Mucosa of descending colon (tissue), 3 donors: ENCODE data around the gene LIX1L. TPM values are rescaled to one million over a fixed set of nuclear protein-coding genes. Genes with fewer than 3 reads are reported as not detected.
A peak's percentile ranks its signal among the peaks of the same experiment; 100 is the strongest.

Experiments
- ATAC-seq: fragments of 200-7000 bp; cut with Tn5 transposase; one replicate; pipeline ENCODE4 v1.9.1; 2020; ENCODE audit warnings: mild to moderate bottlenecking, moderate library complexity
- DNase-seq, 3 donors: peaks; one replicate each; pipeline ENCODE4 v3.0.0-alpha.2; 2020
- H3K36me3 ChIP-seq: fragments of 200-600 bp; one replicate; pipeline ENCODE4 v1.8.0; 2021; ENCODE audit warnings: low read depth, mild to moderate bottlenecking
- H3K4me1 ChIP-seq: fragments of 200-600 bp; one replicate; pipeline ENCODE4 v1.8.0; 2021; ENCODE audit warnings: low read depth, mild to moderate bottlenecking
- H3K4me3 ChIP-seq: fragments of 200-600 bp; one replicate; pipeline ENCODE4 v1.8.0; 2021; ENCODE audit warnings: mild to moderate bottlenecking
- H3K9me3 ChIP-seq: fragments of 200-600 bp; one replicate; pipeline ENCODE4 v1.8.0; 2021; ENCODE audit warnings: mild to moderate bottlenecking
- intact Hi-C, 2 donors: fragments of 100-400 bp; cut with DNase I in 1 of 2; cut with micrococcal nuclease in 1 of 2; formaldehyde crosslinking; loops; one replicate each; pipeline versions ENCODE4 v1.11.0 to v1.11.1; 2022; cut with DNase I, micrococcal nuclease
- total RNA-seq, 3 donors: library from RNA; stranded (reverse); fragmentation: NEBNext Ultra II Directional in 2 of 3; extraction: Animal tissue kit (Norgen Biotek cat#: 25700) in 2 of 3; gene quantifications; one replicate each; pipeline versions ENCODE4 v1.2.1 to v1.2.4, GENCODE V29; 2021 to 2023
- TF ChIP-seq, protein P1 (sequence below): fragments of 200-600 bp; IDR thresholded peaks from one replicate; pipeline ENCODE4 v1.8.0; 2022; ENCODE audit warnings: antibody characterized with exemption, mild to moderate bottlenecking
- donor health status: DM: no; HTN: no; CAD: no; lungs with moderate emphysema.
- donor health status: DM: no; HTN: no; CAD: no.
- donor health status: DM: no; HTN: yes; CAD: no.

Gene LIX1L
- total RNA-seq, 3 donors from 2014 or later = 3.9 to 34.3 (median 10.2) TPM

DNA sequence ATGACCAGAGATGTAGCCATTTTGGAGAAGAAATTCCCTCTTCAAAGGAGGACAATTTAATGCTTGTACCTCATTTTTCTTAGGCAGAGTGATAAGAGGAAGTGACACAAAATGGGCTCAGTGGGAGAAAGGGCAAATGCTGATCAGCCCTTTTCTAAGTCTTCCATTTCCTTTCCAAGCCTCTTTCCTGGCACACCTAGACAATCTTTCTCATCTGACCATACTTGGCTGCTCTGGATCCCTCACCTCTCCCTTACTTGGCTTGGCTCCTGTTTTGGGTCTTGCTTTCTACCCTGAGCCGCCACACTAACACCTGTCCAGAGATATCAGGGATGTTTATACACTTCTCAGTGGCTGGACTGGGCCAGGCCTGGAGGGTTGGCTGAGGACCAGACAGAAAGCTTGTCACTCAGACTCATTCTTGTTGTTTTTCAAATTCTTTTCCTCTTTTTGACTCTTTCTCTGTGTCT lies 25.4 kb upstream of the LIX1L start:
- peaks cover 68% of the 10 kb centered on the region for H3K4me1 ChIP-seq
- DNase-seq = peak in 1 of 3 donors; percentile 69
- no peaks in the 10 kb centered on the region for H3K9me3 ChIP-seq
- intact Hi-C loops = no loop called here
- peak; percentile 5 for ATAC-seq
- H3K36me3 ChIP-seq = no peaks in the 10 kb centered on the region
- TF ChIP-seq, protein P1, sequence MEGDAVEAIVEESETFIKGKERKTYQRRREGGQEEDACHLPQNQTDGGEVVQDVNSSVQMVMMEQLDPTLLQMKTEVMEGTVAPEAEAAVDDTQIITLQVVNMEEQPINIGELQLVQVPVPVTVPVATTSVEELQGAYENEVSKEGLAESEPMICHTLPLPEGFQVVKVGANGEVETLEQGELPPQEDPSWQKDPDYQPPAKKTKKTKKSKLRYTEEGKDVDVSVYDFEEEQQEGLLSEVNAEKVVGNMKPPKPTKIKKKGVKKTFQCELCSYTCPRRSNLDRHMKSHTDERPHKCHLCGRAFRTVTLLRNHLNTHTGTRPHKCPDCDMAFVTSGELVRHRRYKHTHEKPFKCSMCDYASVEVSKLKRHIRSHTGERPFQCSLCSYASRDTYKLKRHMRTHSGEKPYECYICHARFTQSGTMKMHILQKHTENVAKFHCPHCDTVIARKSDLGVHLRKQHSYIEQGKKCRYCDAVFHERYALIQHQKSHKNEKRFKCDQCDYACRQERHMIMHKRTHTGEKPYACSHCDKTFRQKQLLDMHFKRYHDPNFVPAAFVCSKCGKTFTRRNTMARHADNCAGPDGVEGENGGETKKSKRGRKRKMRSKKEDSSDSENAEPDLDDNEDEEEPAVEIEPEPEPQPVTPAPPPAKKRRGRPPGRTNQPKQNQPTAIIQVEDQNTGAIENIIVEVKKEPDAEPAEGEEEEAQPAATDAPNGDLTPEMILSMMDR = no peak
- no peak overlapping the region for H3K4me3 ChIP-seq

DNA sequence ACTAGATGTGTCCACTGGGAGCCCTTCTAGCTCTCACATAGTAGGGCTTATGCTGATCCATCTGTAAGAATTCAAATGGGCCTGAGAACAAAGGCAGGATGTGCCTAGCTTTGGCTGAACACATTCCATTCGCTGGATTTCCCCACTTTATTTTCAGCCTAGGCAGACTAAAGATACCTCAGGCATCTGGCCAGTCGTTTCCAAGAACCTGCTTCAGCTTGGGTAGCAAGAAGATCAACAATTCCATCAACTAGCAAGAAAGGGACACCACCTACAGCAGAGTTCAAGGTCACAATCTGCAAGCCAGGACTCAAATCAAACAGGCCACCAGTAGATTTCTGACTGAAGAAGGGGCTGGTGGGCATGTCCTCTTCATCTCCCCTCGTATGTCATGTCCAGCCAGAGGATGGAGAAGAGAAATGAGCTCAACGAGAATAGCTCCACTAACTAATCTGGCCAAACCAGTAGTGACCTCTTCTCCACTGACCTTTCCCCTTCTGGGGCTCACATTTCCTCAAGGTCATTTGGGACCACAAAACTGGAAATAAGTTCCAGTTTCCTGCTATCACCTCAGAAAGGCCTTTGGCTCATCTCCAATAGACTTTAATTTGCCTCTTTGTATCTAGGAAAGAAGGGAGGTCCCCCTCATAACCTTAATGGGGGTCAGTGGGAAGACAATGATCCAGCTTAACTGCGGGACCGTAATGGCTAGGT lies 24.4 kb upstream of the LIX1L start:
- no peaks in the 10 kb centered on the region for H3K9me3 ChIP-seq
- no peaks in the 10 kb centered on the region for H3K36me3 ChIP-seq
- no peak overlapping the region for H3K4me3 ChIP-seq
- intact Hi-C loops = no loop called here
- DNase-seq = no peak
- TF ChIP-seq, protein P1 = no peak
- no peak for ATAC-seq
- H3K4me1 ChIP-seq = peaks cover 79% of the 10 kb centered on the region

DNA sequence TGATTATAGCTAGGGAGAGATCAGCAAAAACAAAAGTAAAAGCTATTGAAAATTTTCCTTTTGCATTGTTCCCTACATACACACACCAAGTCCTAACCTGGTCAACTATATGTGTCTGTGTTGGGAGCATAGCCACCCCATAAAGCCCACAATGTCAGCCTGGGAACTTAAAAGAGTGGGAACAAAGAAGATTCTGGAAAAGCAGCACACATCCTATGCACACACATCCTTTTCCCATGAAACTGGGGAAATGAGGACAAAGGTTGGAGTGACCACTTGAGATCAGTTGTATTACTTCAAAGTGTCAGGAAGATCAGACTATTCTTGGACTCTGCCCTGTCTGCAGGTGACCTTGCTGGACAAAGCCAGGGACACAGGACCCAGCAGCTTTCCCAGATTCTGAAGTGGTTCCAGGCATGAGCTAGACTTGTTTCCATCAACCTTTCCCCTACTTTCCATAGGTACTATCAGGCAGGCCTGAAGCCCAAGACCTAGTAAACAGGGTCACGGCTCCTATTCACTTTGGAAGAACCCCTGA lies 22.7 kb upstream of the LIX1L start:
- TF ChIP-seq, protein P1 = no peak
- Histone ChIP-seq H3K4me3 (no peak overlapping the region), H3K4me1 (peaks cover 68% of the 10 kb centered on the region), H3K36me3 (no peaks in the 10 kb centered on the region), H3K9me3 (no peaks in the 10 kb centered on the region)
- no peak for DNase-seq
- intact Hi-C loops = no loop called here
- no peak for ATAC-seq

DNA sequence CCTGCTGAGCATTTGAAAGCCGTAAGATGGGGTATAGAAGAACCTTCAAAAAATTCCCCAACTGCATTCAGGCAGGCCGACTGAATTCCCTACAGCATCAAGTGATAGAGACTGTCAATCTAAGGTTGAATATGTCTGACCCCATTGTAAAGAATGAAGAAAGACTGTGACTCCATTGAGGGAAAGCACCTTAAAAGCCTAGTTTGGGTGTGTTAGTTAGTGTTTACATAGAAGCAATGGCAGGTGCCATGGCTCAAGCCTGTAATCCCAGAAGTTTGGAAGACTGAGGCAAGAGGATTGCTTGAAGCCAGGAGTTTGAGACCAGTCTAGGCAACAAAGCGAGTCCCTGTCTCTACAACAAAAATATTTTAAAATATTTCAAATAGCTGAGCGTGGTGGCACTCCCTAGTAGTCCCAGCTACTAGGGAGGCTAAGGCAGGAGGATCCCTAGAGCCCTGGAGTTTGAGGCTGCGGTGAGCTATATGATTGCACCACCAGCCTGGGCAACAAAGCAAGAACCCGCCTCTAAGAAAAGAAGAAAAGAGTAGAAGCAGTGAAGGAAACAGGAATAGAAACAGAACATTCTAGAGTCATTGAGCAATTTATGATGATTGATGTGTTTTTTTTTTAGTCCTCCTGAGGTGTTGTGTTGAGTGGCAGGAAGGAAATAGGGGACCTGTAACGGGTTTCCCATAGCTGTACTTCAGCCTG lies 22.1 kb upstream of the LIX1L start:
- H3K4me3 ChIP-seq = peak overlapping the region; percentile 0
- TF ChIP-seq, protein P1 = no peak
- ATAC-seq = peak; percentile 28

DNA sequence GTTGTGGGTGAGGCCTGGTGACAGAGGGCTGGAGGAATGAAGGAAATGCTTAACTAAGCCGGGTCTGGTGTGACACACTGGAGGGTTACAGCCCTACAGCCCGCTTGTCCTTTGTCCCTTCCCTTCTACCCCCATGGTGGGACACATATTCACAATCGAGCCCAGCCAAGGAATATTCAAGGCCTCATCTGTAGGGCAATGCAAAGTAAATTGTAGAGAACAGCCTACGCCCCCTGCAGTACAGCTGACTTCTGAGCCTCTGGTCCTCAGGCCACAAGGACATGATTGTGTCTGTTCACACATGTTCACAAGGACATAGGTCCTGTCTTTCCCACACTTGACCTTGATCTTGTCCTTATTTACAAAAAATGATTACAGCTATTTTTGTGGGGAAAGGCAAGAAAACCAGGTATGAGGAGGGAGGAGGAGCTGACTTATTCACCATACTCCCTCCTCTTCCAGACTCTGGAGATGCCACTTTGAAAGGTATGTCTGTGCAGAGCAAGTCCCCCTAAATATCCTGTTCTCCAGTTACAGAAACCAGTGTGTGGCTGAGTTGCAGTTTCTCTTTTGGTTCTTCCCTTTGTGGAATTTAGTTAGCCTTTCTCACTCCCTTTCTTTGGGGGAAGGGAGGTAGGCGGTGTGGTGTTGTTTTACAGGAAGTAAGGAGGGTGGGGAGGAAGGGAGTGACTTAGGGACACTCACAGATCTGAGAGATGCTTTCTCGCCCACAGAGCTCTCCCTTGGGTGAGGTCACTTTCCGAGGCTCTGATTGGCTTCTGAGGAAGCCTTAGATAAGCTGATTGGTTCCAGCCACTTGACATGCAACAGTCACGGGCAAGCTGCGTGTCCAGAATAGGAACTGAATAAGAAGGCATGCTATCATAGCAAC lies 21.3 kb upstream of the LIX1L start:
- ATAC-seq (peak; percentile 89), DNase-seq (peak; percentile 82 to 96 (median 90))
- intact Hi-C loops = no loop called here
- TF ChIP-seq, protein P1 = no peak
- H3K36me3 ChIP-seq = no peaks in the 10 kb centered on the region
- H3K9me3 ChIP-seq = no peaks in the 10 kb centered on the region
- H3K4me1 ChIP-seq = peaks cover 55% of the 10 kb centered on the region
- peak overlapping the region; percentile 0 for H3K4me3 ChIP-seq

More for the DNA sequence above, 22.1 kb upstream of the LIX1L start:
- Histone ChIP-seq H3K36me3 (no peaks in the 10 kb centered on the region), H3K9me3 (no peaks in the 10 kb centered on the region), H3K4me1 (peaks cover 62% of the 10 kb centered on the region)
- intact Hi-C loops = no loop called here
- DNase-seq = no peak
